ENCODE data around the gene CADM4.
A peak's percentile ranks its signal among the peaks of the same experiment; 100 is the strongest.

CADM4 gene

GRCh38 chr19:43628646-43629326, 10.9 kb downstream of the CADM4 start:
- no peak overlapping the region for H3K23ac ChIP-seq (ENCODE audit: low read length)
- H3K4me1 ChIP-seq (ENCODE audit: control insufficient read depth in 1 of 2, insufficient read depth in 2 of 2, low read length in 2 of 2) = no peaks in the 10 kb centered on the region
- H3K9me3 ChIP-seq (ENCODE audit: insufficient read depth, low read depth, low read length) = peaks cover 5% of the 10 kb centered on the region
- no peaks in the 10 kb centered on the region for H3K79me2 ChIP-seq (ENCODE audit: control insufficient read depth, insufficient read depth, low read length, poor library complexity)
- no peak overlapping the region for H4K91ac ChIP-seq (ENCODE audit: low read depth, low read length)
- no peaks in the 10 kb centered on the region for H3K79me1 ChIP-seq (ENCODE audit: low read length)
- WGBS (ENCODE audit: extremely low coverage, insufficient coverage, insufficient read length) = no CpG with 5 or more reads among the region's 3 CpGs
- no peak overlapping the region for H3K4ac ChIP-seq (ENCODE audit: low read depth, low read length)
- no peak overlapping the region for H3K14ac ChIP-seq (ENCODE audit: low read length)
- H3K36me3 ChIP-seq (ENCODE audit: control insufficient read depth in 1 of 2, insufficient read depth in 2 of 2, low read length in 2 of 2) = no peaks in the 10 kb centered on the region
- H3K18ac ChIP-seq (ENCODE audit: low read length) = no peak overlapping the region
- no peak overlapping the region for H4K12ac ChIP-seq (ENCODE audit: low read depth, low read length)
- no peak overlapping the region for H2BK120ac ChIP-seq (ENCODE audit: insufficient read depth, low read length, poor library complexity)
- H4K8ac ChIP-seq (ENCODE audit: low read depth, low read length) = no peak overlapping the region
- no peaks in the 10 kb centered on the region for H3K27me3 ChIP-seq (ENCODE audit: insufficient read depth, low read length)
- no peak overlapping the region for H3K4me2 ChIP-seq (ENCODE audit: low read length)
- H2BK5ac ChIP-seq (ENCODE audit: low read depth, low read length, poor library complexity) = no peak overlapping the region
- no peak overlapping the region for H2AFZ ChIP-seq (ENCODE audit: insufficient read depth, low read length, poor library complexity)
- H2BK12ac ChIP-seq (ENCODE audit: low read length) = no peak overlapping the region
- no peak overlapping the region for H3K9ac ChIP-seq (ENCODE audit: low read length)
- DNase-seq = no peak
- no peak overlapping the region for H2AK5ac ChIP-seq (ENCODE audit: low read length)
- no peak overlapping the region for H3K4me3 ChIP-seq (ENCODE audit: low read depth, low read length)
- no peak overlapping the region for H3K27ac ChIP-seq (ENCODE audit: low read depth, low read length)

- Histone ChIP-seq H2AK5ac (ENCODE audit: low read length) (no peak overlapping the region), H3K4me1 (ENCODE audit: control insufficient read depth in 1 of 2, insufficient read depth in 2 of 2, low read length in 2 of 2) (no peaks in the 10 kb centered on the region), H4K12ac (ENCODE audit: low read depth, low read length) (no peak overlapping the region), H3K27me3 (ENCODE audit: insufficient read depth, low read length) (no peaks in the 10 kb centered on the region), H3K4me3 (ENCODE audit: low read depth, low read length) (no peak overlapping the region), H3K79me1 (ENCODE audit: low read length) (no peaks in the 10 kb centered on the region), H2BK5ac (ENCODE audit: low read depth, low read length, poor library complexity) (no peak overlapping the region), H3K9me3 (ENCODE audit: insufficient read depth, low read depth, low read length) (peaks cover 6% of the 10 kb centered on the region), H3K4ac (ENCODE audit: low read depth, low read length) (no peak overlapping the region), H4K8ac (ENCODE audit: low read depth, low read length) (no peak overlapping the region), H2AFZ (ENCODE audit: insufficient read depth, low read length, poor library complexity) (no peak overlapping the region), H3K14ac (ENCODE audit: low read length) (no peak overlapping the region), H4K91ac (ENCODE audit: low read depth, low read length) (no peak overlapping the region), H3K9ac (ENCODE audit: low read length) (no peak overlapping the region), H3K4me2 (ENCODE audit: low read length) (no peak overlapping the region), H3K23ac (ENCODE audit: low read length) (no peak overlapping the region), H2BK120ac (ENCODE audit: insufficient read depth, low read length, poor library complexity) (no peak overlapping the region), H2BK12ac (ENCODE audit: low read length) (no peak overlapping the region), H3K27ac (ENCODE audit: low read depth, low read length) (no peak overlapping the region), H3K18ac (ENCODE audit: low read length) (no peak overlapping the region), H3K79me2 (ENCODE audit: control insufficient read depth, insufficient read depth, low read length, poor library complexity) (no peaks in the 10 kb centered on the region), H3K36me3 (ENCODE audit: control insufficient read depth in 1 of 2, insufficient read depth in 2 of 2, low read length in 2 of 2) (no peaks in the 10 kb centered on the region)
- no peak for DNase-seq
- WGBS (ENCODE audit: extremely low coverage, insufficient coverage, insufficient read length) = no CpG with 5 or more reads among the region's 17 CpGs
Observed at GRCh38 chr19:43626838-43627237, 12.8 kb downstream of the CADM4 start.

DNA sequence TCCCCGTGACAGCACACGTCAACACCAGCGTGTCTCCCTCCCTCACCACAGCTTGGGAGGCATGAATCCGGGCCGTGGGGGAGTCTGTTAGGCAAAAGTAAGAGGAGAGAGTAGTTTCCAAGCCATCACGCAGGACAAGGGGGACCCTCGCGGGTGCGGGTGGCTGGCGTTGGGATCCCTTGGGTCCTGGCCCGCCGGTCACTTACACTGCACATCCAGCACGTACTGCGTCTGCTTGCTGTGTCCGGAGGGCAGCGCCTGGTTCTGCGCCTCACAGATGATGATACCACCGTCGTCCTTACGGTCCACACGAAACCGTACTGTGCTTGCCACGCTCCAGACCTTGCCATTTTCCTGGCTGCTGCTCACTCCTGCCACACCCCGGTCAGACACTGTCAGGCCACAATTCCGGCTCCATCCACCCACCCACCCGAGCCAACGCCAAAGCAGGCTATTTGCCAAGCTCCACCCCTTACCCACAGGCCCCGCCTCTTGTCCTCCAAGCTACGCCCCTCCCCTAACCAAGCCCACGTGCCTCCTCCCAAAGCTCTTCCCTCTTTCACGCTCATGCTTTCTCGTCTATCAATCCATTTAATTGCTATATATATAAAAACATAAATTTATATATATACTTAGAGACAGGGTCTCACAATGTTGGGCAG, 13.6 kb downstream of the CADM4 start:
- H3K9ac ChIP-seq (ENCODE audit: low read length) = no peak overlapping the region
- DNase-seq = peak; percentile 35 to 58
- H4K8ac ChIP-seq (ENCODE audit: low read depth, low read length) = no peak overlapping the region
- no peak overlapping the region for H2BK12ac ChIP-seq (ENCODE audit: low read length)
- no peaks in the 10 kb centered on the region for H3K79me2 ChIP-seq (ENCODE audit: control insufficient read depth, insufficient read depth, low read length, poor library complexity)
- no peak overlapping the region for H3K14ac ChIP-seq (ENCODE audit: low read length)
- H3K4me3 ChIP-seq (ENCODE audit: low read depth, low read length) = no peak overlapping the region
- H3K27ac ChIP-seq (ENCODE audit: low read depth, low read length) = no peak overlapping the region
- no peaks in the 10 kb centered on the region for H3K27me3 ChIP-seq (ENCODE audit: insufficient read depth, low read length)
- no peak overlapping the region for H3K4ac ChIP-seq (ENCODE audit: low read depth, low read length)
- no peak overlapping the region for H3K18ac ChIP-seq (ENCODE audit: low read length)
- no peak overlapping the region for H2AK5ac ChIP-seq (ENCODE audit: low read length)
- H2AFZ ChIP-seq (ENCODE audit: insufficient read depth, low read length, poor library complexity) = no peak overlapping the region
- no peak overlapping the region for H3K4me2 ChIP-seq (ENCODE audit: low read length)
- no peaks in the 10 kb centered on the region for H3K36me3 ChIP-seq (ENCODE audit: control insufficient read depth in 1 of 2, insufficient read depth in 2 of 2, low read length in 2 of 2)
- no peak overlapping the region for H4K12ac ChIP-seq (ENCODE audit: low read depth, low read length)
- H3K23ac ChIP-seq (ENCODE audit: low read length) = no peak overlapping the region
- peaks cover 6% of the 10 kb centered on the region for H3K9me3 ChIP-seq (ENCODE audit: insufficient read depth, low read depth, low read length)
- H3K79me1 ChIP-seq (ENCODE audit: low read length) = no peaks in the 10 kb centered on the region
- H2BK5ac ChIP-seq (ENCODE audit: low read depth, low read length, poor library complexity) = no peak overlapping the region
- no peak overlapping the region for H2BK120ac ChIP-seq (ENCODE audit: insufficient read depth, low read length, poor library complexity)
- H3K4me1 ChIP-seq (ENCODE audit: control insufficient read depth in 1 of 2, insufficient read depth in 2 of 2, low read length in 2 of 2) = no peaks in the 10 kb centered on the region
- no peak overlapping the region for H4K91ac ChIP-seq (ENCODE audit: low read depth, low read length)
- WGBS (ENCODE audit: extremely low coverage, insufficient coverage, insufficient read length) = 100% methylated on average over 2 of the region's 32 CpGs

DNA sequence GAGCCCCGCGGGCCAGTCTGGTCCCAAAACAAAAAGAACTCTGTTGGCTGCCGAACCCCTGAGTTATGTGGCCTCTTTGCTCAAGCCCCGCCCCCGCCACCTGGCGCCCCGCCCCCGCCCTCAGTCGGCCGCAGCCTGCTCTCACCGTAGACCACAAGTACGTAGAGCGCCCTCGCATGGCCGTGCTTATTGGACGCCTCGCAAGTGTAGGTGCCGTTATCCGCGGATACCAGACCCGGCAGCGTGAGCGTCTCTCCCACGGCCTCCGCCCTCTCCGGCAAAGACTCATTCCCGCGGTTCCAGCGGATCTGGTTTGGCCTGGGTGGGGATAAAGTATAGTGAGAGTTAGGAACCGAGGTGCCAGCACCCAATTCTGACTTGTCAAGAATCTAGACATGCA, 14.7 kb downstream of the CADM4 start:
- H3K27me3 ChIP-seq (ENCODE audit: insufficient read depth, low read length) = no peaks in the 10 kb centered on the region
- no peak overlapping the region for H4K91ac ChIP-seq (ENCODE audit: low read depth, low read length)
- H2AK5ac ChIP-seq (ENCODE audit: low read length) = no peak overlapping the region
- H3K23ac ChIP-seq (ENCODE audit: low read length) = no peak overlapping the region
- no peak overlapping the region for H2BK12ac ChIP-seq (ENCODE audit: low read length)
- peaks cover 2% of the 10 kb centered on the region for H3K79me1 ChIP-seq (ENCODE audit: low read length)
- H2BK5ac ChIP-seq (ENCODE audit: low read depth, low read length, poor library complexity) = no peak overlapping the region
- H3K4me3 ChIP-seq (ENCODE audit: low read depth, low read length) = no peak overlapping the region
- peak overlapping the region; percentile 35 for H3K4me2 ChIP-seq (ENCODE audit: low read length)
- peaks cover 3 to 4% of the 10 kb centered on the region in 2 experiments for H3K4me1 ChIP-seq (ENCODE audit: control insufficient read depth in 1 of 2, insufficient read depth in 2 of 2, low read length in 2 of 2)
- H3K4ac ChIP-seq (ENCODE audit: low read depth, low read length) = no peak overlapping the region
- no CpG with 5 or more reads among the region's 30 CpGs for WGBS (ENCODE audit: extremely low coverage, insufficient coverage, insufficient read length)
- H3K9me3 ChIP-seq (ENCODE audit: insufficient read depth, low read depth, low read length) = peaks cover 6% of the 10 kb centered on the region
- H3K14ac ChIP-seq (ENCODE audit: low read length) = no peak overlapping the region
- no peak overlapping the region for H4K8ac ChIP-seq (ENCODE audit: low read depth, low read length)
- no peak overlapping the region for H3K27ac ChIP-seq (ENCODE audit: low read depth, low read length)
- H4K12ac ChIP-seq (ENCODE audit: low read depth, low read length) = no peak overlapping the region
- H3K18ac ChIP-seq (ENCODE audit: low read length) = no peak overlapping the region
- H3K36me3 ChIP-seq (ENCODE audit: control insufficient read depth in 1 of 2, insufficient read depth in 2 of 2, low read length in 2 of 2) = no peaks in the 10 kb centered on the region
- DNase-seq = peak; percentile 46 to 71
- H3K79me2 ChIP-seq (ENCODE audit: control insufficient read depth, insufficient read depth, low read length, poor library complexity) = no peaks in the 10 kb centered on the region
- no peak overlapping the region for H3K9ac ChIP-seq (ENCODE audit: low read length)
- H2BK120ac ChIP-seq (ENCODE audit: insufficient read depth, low read length, poor library complexity) = no peak overlapping the region
- no peak overlapping the region for H2AFZ ChIP-seq (ENCODE audit: insufficient read depth, low read length, poor library complexity)

All from trophoblast cell (in vitro differentiated cells and primary cell).